Measurements from ENCODE around the gene COX19.
"Not testable (repeated sequence)": the region's sequence is repeated elsewhere in the genome, so short reads cannot be mapped to it uniquely, and the experiment has no call there.

COX19 gene

DNA sequence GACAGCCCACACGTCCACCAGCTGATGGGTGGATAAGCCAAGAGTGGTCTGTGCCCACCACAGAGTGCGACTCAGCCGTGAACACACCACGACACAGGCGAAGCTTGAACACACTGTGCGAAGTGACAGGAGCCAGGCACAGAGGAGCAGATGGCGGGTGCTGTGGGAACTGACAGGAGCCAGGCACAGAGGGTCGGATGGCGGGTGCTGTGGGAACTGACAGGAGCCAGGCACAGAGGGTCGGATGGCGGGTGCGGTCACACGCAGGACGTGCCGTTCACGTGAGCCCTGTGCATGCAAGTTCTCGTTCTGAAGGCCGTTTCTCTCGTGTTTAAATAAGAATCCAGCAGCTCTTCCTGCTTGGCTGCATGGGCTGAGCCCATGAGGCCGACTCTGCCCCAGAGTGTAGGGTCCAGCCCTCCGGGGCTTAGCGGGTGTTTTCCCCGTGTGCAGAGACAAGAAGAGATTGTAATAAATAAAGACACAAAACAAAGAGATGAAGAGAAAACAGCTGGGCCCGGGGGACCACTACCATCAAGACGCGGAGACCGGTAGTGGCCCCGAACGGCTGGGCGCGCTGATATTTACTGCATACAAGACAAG, 15.0 kb downstream of the COX19 start:
- Histone ChIP-seq H3K9me3 (no peaks in the 10 kb centered on the region), H3K4me3 (ENCODE audit: low read depth, low read length) (no peak overlapping the region), H3K36me3 (no peaks in the 10 kb centered on the region), H3K27me3 (no peaks in the 10 kb centered on the region; the same call in 1 of the 2 replicates), H3K4me1 (peaks cover 14% of the 10 kb centered on the region)
- no peak for TF ChIP-seq CTCF (IDR thresholded peaks at IDR 0.05; ENCODE audit: low read depth, low read length)
- peak; percentile 56 for DNase-seq

DNA sequence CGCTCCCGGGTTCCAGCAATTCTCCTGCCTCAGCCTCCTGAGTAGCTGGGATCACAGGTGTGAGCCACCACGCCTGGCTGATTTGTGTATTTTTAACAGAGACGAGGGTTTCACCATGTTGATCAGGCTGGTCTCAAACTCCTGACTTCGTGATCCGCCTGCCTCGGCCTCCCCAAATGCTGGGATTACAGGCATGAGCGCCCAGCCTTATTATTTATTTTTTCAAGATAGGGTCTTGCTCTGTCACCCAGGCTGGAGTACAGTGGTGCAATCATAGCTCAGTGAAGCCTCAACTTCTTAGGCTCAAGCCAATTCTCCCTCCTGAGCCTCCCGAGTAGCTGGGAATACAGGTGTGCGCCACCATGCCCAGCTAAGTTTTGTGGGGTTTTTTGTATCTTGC, 15.6 kb downstream of the COX19 start:
- H3K36me3 ChIP-seq; H3K27me3 ChIP-seq; H3K4me1 ChIP-seq; DNase-seq; H3K9me3 ChIP-seq; H3K4me3 ChIP-seq (ENCODE audit: low read depth, low read length): not testable (repeated sequence)

GRCh38 chr7:959271-959670, 16.1 kb downstream of the COX19 start:
- Histone ChIP-seq H3K4me1 (peaks cover 6% of the 10 kb centered on the region), H3K4me3 (ENCODE audit: low read depth, low read length) (no peak overlapping the region), H3K27me3 (peaks cover 4% of the 10 kb centered on the region; the same call in 1 of the 2 replicates), H3K9me3 (no peaks in the 10 kb centered on the region), H3K36me3 (no peaks in the 10 kb centered on the region)
- TF ChIP-seq CTCF (IDR thresholded peaks at IDR 0.05; ENCODE audit: low read depth, low read length), result no peak
- DNase-seq, result no peak

- H3K4me1 ChIP-seq, result peaks cover 6% of the 10 kb centered on the region
- peak; percentile 32; the same call in 1 of the 2 replicates for TF ChIP-seq CTCF (IDR thresholded peaks at IDR 0.05; ENCODE audit: low read depth, low read length)
- no peaks in the 10 kb centered on the region for H3K9me3 ChIP-seq
- no peak overlapping the region for H3K4me3 ChIP-seq (ENCODE audit: low read depth, low read length)
- H3K36me3 ChIP-seq, result no peaks in the 10 kb centered on the region
- peaks cover 4% of the 10 kb centered on the region for H3K27me3 ChIP-seq
- DNase-seq, result peak; percentile 67
These were observed 16.8 kb downstream of the COX19 start for GRCh38 chr7:958221-959200.

GRCh38 chr7:957418-958220, 17.7 kb downstream of the COX19 start:
- Histone ChIP-seq H3K36me3 (no peaks in the 10 kb centered on the region), H3K4me3 (ENCODE audit: low read depth, low read length) (no peak overlapping the region), H3K27me3 (peaks cover 4% of the 10 kb centered on the region), H3K4me1 (peaks cover 6% of the 10 kb centered on the region), H3K9me3 (no peaks in the 10 kb centered on the region)
- TF ChIP-seq CTCF (IDR thresholded peaks at IDR 0.05; ENCODE audit: low read depth, low read length), result no peak
- no peak for DNase-seq

DNA sequence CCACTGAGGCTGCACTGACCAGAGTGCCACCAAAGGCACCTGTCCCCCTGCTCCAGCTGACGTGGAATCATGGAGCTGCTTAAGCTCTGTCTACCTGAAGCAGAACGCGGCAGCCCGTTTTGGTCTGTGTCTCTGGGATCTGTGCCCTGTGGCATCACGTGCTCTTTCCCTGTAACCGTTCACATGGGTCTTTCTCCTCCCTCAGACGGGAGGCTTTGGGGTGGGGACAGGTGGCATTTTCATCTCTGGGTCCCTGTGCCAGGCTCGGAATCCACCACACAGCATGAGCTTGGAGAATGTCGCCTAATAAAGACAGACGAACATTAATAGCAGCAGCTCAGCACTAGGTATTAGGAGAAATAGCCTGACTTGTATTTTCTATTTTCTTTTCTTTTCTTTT, 19.3 kb downstream of the COX19 start:
- H3K27me3 ChIP-seq, result peaks cover 4% of the 10 kb centered on the region

More for the DNA sequence above, 19.3 kb downstream of the COX19 start:
- no peaks in the 10 kb centered on the region for H3K9me3 ChIP-seq
- no peak for TF ChIP-seq CTCF (IDR thresholded peaks at IDR 0.05; ENCODE audit: low read depth, low read length)
- peaks cover 6% of the 10 kb centered on the region for H3K4me1 ChIP-seq
- no peaks in the 10 kb centered on the region for H3K36me3 ChIP-seq
- DNase-seq, result no peak
- H3K4me3 ChIP-seq (ENCODE audit: low read depth, low read length), result no peak overlapping the region
